ENCODE measurements around the gene CCDC85B. TPM values are rescaled to one million over a fixed set of nuclear protein-coding genes. Genes with fewer than 3 reads are reported as not detected.

The CCDC85B gene
- total and polyA plus RNA-seq, 2 experiments from 2014 or later: 80.2 to 83.4 TPM

DNA sequence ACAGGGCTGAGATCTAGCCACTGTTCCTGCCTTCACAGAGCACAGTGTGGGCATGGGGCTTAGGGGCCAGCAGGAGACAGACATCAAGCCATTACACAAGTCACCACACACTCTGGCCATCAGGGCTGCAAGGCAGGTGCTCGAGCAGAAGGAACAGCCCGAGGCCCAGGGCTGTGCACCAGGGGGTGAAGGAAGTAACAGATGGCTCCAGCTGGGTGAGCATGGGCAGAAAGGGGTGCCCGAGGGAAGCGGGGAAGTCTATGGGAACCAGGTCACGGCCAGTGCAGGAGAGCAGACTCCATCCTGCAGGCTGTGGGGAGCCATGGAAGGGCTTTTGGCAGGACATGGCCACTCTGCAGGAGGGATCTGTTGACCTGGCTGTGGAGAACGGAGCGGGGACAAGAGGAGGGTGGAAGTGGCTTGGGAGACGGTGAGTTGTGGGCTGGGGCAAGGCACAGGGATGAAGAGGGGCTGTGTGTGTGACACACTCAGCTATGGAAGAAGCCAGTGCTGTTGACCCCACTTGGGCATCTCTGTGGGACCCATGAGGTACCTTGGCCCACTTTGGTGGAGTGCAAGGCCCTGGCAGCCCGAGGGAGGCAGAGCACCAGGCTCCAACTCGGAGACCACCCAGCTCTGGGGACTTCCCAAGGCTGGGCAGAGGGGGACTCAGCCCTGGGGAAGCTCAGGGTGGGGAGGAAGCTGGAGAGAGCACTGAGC, 24.8 kb downstream of the CCDC85B start:
- H3K9me3 ChIP-seq (ENCODE audit: low read depth): no peaks in the 10 kb centered on the region
- no peaks in the 10 kb centered on the region for H3K27me3 ChIP-seq
- no peak overlapping the region for H3K4me3 ChIP-seq
- H3K36me3 ChIP-seq: no peaks in the 10 kb centered on the region
- TF ChIP-seq, protein P1, sequence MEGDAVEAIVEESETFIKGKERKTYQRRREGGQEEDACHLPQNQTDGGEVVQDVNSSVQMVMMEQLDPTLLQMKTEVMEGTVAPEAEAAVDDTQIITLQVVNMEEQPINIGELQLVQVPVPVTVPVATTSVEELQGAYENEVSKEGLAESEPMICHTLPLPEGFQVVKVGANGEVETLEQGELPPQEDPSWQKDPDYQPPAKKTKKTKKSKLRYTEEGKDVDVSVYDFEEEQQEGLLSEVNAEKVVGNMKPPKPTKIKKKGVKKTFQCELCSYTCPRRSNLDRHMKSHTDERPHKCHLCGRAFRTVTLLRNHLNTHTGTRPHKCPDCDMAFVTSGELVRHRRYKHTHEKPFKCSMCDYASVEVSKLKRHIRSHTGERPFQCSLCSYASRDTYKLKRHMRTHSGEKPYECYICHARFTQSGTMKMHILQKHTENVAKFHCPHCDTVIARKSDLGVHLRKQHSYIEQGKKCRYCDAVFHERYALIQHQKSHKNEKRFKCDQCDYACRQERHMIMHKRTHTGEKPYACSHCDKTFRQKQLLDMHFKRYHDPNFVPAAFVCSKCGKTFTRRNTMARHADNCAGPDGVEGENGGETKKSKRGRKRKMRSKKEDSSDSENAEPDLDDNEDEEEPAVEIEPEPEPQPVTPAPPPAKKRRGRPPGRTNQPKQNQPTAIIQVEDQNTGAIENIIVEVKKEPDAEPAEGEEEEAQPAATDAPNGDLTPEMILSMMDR (IDR thresholded peaks at IDR 0.05; ENCODE audit: low read depth, low read length): no peak
- DNase-seq (ENCODE audit: low read depth in 1 of 2, low spot score in 1 of 2): no peak
- peak overlapping the region; percentile 10 for H3K27ac ChIP-seq
- peaks cover 4% of the 10 kb centered on the region for H3K4me1 ChIP-seq (ENCODE audit: low read depth)

DNA sequence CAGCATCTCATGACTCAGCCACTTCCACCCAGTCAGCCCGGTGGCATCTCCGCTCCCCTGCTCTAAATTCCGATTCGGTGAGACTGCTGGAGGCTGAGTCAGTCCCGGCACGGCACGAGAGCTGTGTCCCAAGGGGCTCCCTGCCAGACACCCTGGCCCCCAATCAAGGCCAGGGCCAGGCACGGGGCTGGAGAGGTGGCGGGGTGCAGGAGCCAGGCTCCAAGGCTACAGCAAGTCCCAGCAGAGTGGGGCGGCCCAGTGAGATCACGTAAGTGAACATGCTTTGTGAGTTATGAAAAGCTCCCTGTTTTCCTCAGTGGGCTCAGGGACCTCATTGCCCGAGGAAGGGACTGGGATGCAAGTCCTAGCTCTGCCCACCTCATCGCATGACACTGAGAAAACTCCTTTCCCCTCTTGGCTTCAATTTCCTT, 25.4 kb downstream of the CCDC85B start:
- H3K36me3 ChIP-seq: no peaks in the 10 kb centered on the region
- no peaks in the 10 kb centered on the region for H3K9me3 ChIP-seq (ENCODE audit: low read depth)
- H3K4me1 ChIP-seq (ENCODE audit: low read depth): peaks cover 4% of the 10 kb centered on the region
- peak in 1 of 2 donors; percentile 96 for DNase-seq (ENCODE audit: low read depth in 1 of 2, low spot score in 1 of 2)
- peak overlapping the region; percentile 10 for H3K27ac ChIP-seq
- TF ChIP-seq, protein P1 (IDR thresholded peaks at IDR 0.05; ENCODE audit: low read depth, low read length): no peak
- no peaks in the 10 kb centered on the region for H3K27me3 ChIP-seq
- H3K4me3 ChIP-seq: no peak overlapping the region

DNA sequence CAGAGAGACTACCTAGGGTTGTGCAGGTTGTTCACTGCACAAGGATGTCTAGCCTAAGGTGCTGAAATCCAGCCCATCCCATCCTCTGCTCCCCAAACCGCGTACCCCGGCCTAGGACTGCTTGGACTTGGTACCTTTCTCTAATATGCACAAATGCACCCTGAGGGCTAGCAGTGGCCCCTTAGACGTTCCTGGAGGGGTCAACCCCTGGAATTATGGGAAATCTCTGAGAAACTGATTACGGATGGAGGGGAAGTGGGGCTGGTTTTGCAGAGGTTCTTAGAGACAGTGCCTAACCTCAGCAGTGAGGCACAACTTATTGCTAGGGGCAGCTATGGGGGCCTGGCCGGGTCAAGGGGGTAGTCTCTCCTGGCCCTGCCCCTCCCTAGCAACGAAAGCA, 25.9 kb downstream of the CCDC85B start:
- H3K27ac ChIP-seq: no peak overlapping the region
- TF ChIP-seq, protein P1 (IDR thresholded peaks at IDR 0.05; ENCODE audit: low read depth, low read length): no peak
- no peaks in the 10 kb centered on the region for H3K9me3 ChIP-seq (ENCODE audit: low read depth)
- peaks cover 4% of the 10 kb centered on the region for H3K4me1 ChIP-seq (ENCODE audit: low read depth)
- peaks cover 3% of the 10 kb centered on the region for H3K36me3 ChIP-seq
- DNase-seq (ENCODE audit: low read depth in 1 of 2, low spot score in 1 of 2): no peak
- no peaks in the 10 kb centered on the region for H3K27me3 ChIP-seq
- H3K4me3 ChIP-seq: no peak overlapping the region

DNA sequence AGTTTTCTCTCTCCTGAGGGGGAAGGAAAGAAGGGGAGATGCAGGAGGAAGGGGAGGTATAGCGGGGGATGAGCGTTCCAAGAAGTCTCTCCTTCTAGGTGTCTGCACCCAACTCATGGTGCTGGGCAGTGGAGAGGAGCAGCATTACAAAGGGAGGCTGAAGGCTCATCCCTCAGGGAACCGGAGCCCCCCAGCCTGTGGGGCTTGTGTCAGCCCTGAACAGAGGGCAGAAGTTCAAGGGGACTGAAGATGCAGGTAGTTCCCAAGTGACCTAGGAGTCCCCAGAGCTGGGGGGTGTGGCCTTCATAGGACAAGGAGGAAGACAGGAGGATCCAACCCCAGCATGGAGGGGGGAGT, 26.6 kb downstream of the CCDC85B start:
- H3K27ac ChIP-seq: no peak overlapping the region
- no peak for DNase-seq (ENCODE audit: low read depth in 1 of 2, low spot score in 1 of 2)
- no peak overlapping the region for H3K4me3 ChIP-seq
- TF ChIP-seq, protein P1 (IDR thresholded peaks at IDR 0.05; ENCODE audit: low read depth, low read length): no peak
- peaks cover 3% of the 10 kb centered on the region for H3K36me3 ChIP-seq
- H3K9me3 ChIP-seq (ENCODE audit: low read depth): no peaks in the 10 kb centered on the region
- peaks cover 4% of the 10 kb centered on the region for H3K4me1 ChIP-seq (ENCODE audit: low read depth)
- no peaks in the 10 kb centered on the region for H3K27me3 ChIP-seq

DNA sequence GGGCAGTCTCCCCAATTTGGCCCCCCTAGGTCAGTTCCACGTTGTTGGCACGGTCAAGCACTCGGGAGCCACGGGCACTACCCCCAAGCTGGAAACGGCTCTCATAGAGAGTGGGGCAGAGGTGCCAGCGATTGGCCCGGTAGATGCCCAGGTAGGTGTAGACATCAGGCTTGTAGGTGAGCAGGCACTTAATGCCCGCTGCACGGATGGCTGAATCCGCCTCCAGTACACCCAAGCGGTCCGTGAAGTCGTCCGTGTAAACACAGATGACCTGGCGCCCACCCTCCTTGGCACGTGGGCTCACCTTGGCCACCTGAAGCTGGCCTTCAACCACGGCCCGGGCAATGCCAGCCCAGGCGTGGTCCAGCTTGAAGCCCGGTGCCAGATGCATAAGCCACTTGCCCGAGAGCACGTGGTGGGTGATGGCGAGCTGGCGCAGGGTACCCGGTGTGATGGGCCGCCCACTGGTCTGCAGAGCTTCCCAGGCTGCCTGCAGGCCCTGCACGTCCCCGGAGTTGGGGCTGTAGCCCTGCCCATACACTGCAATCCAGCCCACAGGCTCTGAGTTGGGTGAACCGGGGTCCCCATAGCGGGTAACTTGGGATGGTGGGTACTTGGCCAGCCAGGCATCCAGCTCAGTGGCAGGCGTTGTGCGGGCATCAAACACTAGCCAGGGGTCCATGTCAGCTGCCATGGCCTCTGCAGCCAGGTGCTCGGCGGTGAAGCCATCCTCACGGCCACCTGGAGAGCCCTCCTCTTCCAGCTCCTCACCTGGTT, 27.1 kb downstream of the CCDC85B start:
- Histone ChIP-seq H3K27me3 (no peaks in the 10 kb centered on the region), H3K36me3 (peaks cover 3% of the 10 kb centered on the region), H3K9me3 (ENCODE audit: low read depth) (no peaks in the 10 kb centered on the region), H3K4me3 (peak overlapping the region; percentile 73), H3K27ac (no peak overlapping the region), H3K4me1 (ENCODE audit: low read depth) (peaks cover 4% of the 10 kb centered on the region)
- DNase-seq (ENCODE audit: low read depth in 1 of 2, low spot score in 1 of 2): no peak
- TF ChIP-seq, protein P1 (IDR thresholded peaks at IDR 0.05; ENCODE audit: low read depth, low read length): no peak

Data from cardiac muscle cell (in vitro differentiated cells and primary cell).